C4-2B (cell line): ENCODE data around the gene DNAJC1.

Experiments
- H3K27ac ChIP-seq: fragments of 450-650 bp; 2 replicates; pipeline ENCODE4 v1.5.1; 2017
- ZFX ChIP-seq: fragments of 450-650 bp; IDR thresholded peaks from 2 replicates; pipeline ENCODE4 v1.6.1; 2017
- TF ChIP-seq, protein P1 (sequence below): fragments of 450-650 bp; conservative IDR thresholded peaks from 2 replicates; pipeline ENCODE4 v1.5.1; 2017; ENCODE audit warnings: mild to moderate bottlenecking

Gene DNAJC1

GRCh38 chr10:21959998-21960397 is 43.5 kb downstream of the DNAJC1 start:
- TF ChIP-seq, protein P1, sequence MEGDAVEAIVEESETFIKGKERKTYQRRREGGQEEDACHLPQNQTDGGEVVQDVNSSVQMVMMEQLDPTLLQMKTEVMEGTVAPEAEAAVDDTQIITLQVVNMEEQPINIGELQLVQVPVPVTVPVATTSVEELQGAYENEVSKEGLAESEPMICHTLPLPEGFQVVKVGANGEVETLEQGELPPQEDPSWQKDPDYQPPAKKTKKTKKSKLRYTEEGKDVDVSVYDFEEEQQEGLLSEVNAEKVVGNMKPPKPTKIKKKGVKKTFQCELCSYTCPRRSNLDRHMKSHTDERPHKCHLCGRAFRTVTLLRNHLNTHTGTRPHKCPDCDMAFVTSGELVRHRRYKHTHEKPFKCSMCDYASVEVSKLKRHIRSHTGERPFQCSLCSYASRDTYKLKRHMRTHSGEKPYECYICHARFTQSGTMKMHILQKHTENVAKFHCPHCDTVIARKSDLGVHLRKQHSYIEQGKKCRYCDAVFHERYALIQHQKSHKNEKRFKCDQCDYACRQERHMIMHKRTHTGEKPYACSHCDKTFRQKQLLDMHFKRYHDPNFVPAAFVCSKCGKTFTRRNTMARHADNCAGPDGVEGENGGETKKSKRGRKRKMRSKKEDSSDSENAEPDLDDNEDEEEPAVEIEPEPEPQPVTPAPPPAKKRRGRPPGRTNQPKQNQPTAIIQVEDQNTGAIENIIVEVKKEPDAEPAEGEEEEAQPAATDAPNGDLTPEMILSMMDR: no peak; the same call in 1 of the 2 replicates
- TF ChIP-seq ZFX: no peak
- no peak overlapping the region for H3K27ac ChIP-seq

GRCh38 chr10:21954690-21955089 is 48.8 kb downstream of the DNAJC1 start:
- no peak for TF ChIP-seq ZFX
- TF ChIP-seq, protein P1: no peak
- no peak overlapping the region for H3K27ac ChIP-seq

DNA sequence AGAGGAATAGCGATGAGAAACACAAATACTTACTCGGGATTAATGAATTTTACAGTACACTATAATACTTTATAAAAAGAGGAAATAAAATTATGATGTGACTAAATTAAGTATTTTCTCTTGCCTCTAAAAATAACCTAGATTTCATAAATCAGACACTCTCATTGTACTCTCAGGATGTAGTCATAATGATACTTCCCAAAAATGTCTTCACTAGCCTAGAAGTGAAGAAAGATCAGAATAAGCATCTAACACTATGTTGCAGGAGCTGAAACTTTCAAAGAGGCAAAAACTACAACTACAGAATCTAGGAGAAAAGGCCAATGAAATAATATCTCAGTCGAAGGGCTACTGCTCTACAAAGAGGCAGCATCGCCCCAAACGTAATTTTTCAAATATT is 49.4 kb downstream of the DNAJC1 start:
- TF ChIP-seq, protein P1: no peak
- no peak for TF ChIP-seq ZFX
- no peak overlapping the region for H3K27ac ChIP-seq

DNA sequence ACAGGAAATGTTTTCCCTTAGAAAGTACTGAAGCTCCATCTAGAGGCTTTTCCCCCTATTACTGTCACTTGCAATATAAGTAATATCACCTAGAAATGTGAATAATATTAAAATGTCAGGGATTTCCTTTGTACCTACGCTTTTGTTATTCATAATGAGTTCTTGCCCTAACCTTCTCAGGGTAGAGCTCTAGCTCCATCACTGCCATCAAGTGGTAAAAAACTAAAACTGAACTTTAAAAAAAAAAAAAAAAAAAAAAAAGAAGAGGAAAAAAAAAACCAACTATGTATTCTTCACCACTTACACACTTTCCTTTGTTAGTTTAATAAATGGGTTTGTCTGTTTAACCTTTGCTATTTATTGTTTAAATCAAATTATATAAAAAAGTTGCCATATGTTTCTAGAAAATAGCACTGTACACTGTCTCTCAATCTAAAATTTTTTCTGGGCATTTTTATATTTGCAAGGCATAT is 49.9 kb downstream of the DNAJC1 start:
- no peak for TF ChIP-seq ZFX
- TF ChIP-seq, protein P1: peak; percentile 83
- no peak overlapping the region for H3K27ac ChIP-seq

- TF ChIP-seq ZFX: no peak
- TF ChIP-seq, protein P1: no peak
- no peak overlapping the region for H3K27ac ChIP-seq
Observed at GRCh38 chr10:21950566-21950965, 53.0 kb downstream of the DNAJC1 start.

- no peak for TF ChIP-seq ZFX
- TF ChIP-seq, protein P1: no peak
Observed at GRCh38 chr10:21946946-21947345, 56.6 kb downstream of the DNAJC1 start.

GRCh38 chr10:21944727-21945386 is 58.7 kb downstream of the DNAJC1 start:
- no peak for TF ChIP-seq ZFX
- TF ChIP-seq, protein P1: no peak
- no peak overlapping the region for H3K27ac ChIP-seq

More at GRCh38 chr10:21946946-21947345, 56.6 kb downstream of the DNAJC1 start:
- no peak overlapping the region for H3K27ac ChIP-seq
